B cell (primary cell): ENCODE measurements around the gene RASAL3.

ENCODE experiments used
- CTCF ChIP-seq: fragments of 200-600 bp; IDR thresholded peaks from one replicate; pipeline ENCODE4 v1.8.0; 2022; ENCODE audit warnings: antibody characterized with exemption, mild to moderate bottlenecking
- EZH2 ChIP-seq: IDR thresholded peaks from 2 replicates; pipeline ENCODE4 v1.6.1; 2012; ENCODE audit warnings: borderline replicate concordance, low read depth, mild to moderate bottlenecking, moderate library complexity, low read length; ENCODE audit not compliant: insufficient read depth, poor library complexity, severe bottlenecking

GRCh38 chr19:15442142-15442920, 22.0 kb downstream of the RASAL3 start:
- no peak for TF ChIP-seq CTCF
- TF ChIP-seq EZH2: no peak
